Raji (cell line): ENCODE measurements around the gene ADIRF.

Experiments used
- POLR2A ChIP-seq: IDR thresholded peaks from 2 replicates; pipeline ENCODE4 v1.6.1; 2011; ENCODE audit warnings: low read depth, low read length, control low read depth; ENCODE audit not compliant: insufficient read depth

Gene ADIRF

GRCh38 chr10:86944031-86944419 is 24.3 kb upstream of the ADIRF start:
- TF ChIP-seq POLR2A, result no peak

DNA sequence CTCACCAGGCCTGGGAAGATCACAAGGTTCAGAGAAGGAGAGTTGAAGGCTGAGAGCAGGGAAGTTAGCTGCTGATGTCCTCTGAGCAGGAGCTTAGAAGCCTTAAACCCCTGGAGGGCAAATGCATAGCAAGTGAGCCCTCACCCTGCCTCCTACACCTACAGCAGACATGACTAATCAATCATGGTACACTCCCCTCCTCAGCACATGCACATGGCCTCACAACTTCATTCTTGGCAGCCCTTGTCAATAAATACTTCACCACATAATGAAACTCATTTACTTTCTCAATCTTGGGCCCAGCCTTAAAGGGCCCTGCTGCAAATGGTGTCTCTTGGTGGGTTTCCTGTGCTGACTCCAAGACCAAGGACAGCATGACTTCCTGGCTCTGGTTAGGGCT is 23.8 kb upstream of the ADIRF start:
- TF ChIP-seq POLR2A, result no peak

GRCh38 chr10:86944907-86945306 is 23.4 kb upstream of the ADIRF start:
- TF ChIP-seq POLR2A, result no peak

DNA sequence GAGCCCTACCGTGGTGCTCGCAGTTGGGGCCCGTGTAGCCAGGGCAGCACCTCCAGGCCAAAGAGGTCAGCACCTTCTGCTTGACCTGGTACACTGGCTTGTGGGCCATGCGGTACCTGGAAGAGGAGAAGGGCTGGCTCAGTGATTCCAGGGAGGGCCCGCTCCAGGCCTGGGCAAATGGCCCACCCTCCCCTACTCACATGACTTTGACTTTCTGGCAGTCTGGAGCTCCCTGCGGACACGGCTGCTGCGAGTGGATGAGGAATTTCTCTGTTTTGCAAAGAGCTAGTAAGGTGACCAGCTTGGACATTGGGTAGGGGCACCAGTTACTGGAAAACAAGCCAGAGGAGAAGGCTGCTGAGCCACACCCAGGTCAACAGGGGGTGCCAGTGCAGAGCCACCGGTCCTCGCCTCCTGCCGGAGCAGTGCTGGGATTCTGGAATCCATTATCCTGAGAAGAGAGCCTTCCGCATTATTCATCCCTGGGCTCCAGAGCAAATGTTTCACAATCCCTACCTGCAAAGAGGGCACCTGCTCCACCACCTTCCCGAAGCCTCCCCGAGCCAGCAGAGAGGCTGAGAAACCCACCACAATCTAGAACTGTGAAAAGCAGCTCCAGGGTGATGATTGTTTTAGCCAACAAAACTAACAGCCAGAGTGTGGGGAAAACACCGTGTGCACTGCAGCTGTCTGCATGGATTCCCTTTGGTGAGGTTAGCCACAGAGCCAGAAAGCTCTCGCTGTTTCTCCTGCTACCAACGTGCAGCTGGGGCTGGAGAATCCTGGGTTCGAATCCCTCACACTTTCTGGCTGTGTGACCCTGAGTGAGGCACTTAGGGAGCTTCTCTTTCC is 22.7 kb upstream of the ADIRF start:
- TF ChIP-seq POLR2A, result no peak

- no peak for TF ChIP-seq POLR2A
These were observed 21.8 kb upstream of the ADIRF start for GRCh38 chr10:86946213-86947155.

DNA sequence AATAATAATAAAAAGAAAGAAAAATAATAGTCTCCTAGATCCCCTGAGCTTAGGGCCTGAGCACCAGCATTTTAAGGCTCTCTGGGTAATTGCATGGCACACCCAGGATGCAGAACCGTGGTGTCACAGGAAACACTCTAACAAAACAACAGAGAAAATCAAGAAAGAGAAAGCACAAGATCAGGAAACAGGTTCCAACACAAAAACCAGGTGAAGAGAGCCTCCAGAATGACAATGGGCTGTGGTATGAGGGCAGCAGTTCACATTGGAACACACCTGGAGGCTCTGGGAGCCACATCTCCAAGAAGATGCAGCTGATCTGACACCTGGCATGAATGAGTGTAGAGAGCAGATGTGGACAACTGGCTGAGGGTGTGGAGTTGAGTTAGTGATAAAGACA is 17.9 kb upstream of the ADIRF start:
- no peak for TF ChIP-seq POLR2A

DNA sequence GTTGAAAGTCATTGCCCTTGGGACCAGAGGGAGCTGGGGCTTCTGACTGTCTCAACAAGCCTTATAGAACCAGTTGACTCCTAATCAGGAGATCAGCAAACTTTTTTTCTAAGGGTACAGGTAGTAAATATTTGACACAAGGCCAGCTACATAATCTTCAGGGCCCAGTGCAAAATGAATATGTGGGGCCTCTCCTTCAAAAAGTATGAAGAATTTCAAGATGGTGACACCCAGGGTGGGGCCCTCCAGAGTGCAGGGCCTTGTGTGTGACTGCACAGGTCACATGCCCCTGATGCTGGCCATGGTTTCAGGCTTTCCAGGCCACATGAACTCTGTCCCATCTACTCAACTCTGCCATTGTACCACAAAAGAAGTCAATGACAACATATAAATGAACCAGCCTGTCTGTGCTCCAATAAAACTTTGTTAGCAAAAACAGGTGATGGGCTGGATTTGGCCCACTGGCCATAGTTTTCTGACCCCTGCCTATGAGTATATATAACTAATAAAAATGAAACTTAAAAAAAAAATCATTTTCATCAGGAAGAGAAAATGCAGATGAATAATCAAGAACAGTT is 17.0 kb upstream of the ADIRF start:
- TF ChIP-seq POLR2A, result no peak

DNA sequence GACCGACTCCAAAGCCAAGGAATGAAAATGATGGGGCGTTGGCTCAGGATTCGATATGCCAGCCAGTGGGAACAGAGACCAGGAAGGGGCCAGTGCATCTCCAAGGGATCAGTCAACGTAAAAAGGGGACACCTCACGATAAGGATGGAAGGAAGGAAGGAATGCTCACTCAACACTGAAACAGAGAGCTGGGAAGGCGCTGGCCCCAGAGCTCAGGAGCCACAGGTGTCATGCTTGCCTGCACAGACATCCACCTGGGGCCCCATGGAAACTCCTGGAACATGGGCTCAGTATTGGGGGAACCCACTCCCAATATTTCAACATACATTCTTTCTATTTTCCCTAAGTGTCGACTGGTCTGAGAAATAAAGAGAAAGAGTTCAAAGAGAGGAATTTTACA is 16.2 kb upstream of the ADIRF start:
- no peak for TF ChIP-seq POLR2A

DNA sequence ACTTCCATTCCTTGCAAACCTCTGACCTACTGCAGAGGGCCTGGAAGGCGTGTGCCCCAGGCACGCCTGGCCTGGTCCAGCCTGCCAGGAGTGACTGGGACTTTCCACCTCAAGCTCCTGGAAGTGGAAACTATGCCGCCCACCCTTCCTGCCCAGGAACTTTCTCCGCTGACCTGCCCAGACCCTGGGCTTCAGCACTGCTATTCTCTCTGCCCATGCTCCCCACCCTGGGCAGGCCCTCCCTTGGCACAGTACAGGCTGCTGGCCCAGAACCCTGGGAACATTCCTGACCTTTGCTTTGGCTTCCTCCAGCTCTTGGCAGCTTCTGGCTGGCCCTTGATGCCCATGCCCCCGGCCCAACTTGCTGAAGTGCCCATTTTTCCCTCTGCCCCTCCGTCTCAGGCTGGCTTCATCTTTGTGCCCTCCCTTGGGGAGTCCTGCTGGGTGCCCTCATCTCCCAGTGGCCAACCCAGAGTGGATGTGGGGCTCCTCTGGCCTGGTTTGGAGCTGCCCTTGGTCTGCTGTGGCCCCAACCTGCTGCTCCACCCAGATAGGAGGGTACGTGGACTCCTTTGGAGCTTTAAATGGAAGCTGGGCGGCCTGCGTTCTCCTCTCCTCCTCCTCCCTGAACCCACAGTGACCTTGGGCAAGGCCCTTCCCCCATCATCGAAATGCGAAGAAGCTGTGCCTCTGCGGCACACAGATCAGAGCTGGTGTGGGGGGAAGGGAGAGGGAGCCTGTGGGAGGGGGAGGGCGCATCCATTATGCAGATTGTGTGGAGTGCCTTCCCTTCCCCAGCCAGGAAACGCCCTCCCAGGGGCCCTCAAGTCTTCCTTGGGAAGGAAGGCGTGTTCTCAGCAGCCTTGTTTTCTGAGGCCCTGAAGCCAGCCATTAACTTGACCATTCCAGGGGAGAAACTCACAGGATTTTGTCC is 14.3 kb upstream of the ADIRF start:
- TF ChIP-seq POLR2A, result no peak

DNA sequence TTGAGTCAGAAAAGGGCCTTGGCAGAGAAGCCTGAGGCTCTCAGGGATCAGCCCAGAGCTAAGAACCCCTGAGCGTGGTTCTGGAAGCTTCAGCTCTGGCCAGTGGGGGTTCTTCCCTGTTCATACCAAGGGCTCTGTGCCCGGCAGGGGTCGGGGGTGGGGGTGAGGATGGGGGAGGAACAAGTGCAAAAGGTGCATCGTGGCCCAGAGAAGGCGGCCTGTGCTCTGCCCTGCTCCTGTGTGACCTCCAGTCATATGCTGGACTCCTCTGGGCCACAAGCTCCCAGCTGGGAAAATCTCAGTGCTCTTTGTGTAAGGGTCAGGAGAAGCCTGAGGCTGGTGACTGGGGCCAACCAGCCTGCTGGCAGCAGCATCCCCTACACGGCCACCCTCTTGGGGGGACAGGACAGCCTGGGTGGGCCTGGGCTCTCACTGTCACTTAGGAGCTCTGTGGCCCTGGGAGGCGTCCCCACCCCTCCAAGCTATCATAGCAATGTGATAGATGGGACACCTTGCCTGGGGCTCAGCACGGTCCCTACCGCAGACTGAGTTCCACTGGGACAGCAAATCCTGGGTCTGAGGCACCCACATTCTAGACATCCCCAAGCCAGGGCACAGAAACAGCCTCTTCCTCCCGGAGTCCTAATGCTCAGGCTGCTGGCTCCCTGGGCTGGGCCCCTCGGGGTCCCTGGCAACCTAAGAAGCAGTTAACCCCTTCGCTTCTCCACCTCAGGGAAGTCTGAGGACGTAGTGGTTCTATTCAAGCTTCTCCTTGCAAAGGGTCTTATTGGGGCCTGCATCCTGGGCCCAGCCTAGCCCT is 13.4 kb upstream of the ADIRF start:
- no peak for TF ChIP-seq POLR2A

DNA sequence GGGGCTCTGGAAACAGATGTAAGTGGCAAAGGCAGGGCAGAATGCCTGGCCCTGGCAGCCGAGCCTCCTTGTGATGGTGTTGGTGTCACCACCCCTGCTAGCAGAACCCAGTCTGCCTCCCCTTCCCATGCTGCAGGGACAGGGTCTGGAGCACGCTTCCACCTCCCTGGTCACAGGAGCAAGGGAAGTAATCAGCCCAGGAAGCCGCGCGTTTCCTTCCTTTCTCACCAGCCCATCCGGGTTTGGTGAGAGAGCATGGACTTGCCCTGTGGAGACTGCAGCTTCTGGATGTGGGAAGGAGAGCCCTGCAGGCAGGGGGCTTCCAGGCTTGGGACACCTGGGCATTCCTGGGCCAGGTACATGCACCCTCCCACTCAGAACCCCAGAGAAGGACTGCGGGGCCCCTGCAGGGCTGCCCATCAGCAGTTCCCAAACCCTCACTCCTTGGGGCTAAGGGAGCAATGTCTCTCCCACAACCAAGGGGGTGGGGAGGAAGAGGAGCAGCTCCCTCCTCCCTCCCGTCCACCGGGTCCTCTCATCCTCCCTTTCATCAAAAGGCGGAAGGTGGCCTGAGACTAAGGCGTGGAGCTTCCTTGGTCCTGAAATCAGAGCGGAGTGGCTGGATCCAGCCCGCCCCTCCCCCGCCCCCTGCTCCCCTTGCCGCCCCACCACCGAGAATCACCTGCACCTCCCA is 12.6 kb upstream of the ADIRF start:
- TF ChIP-seq POLR2A, result no peak

GRCh38 chr10:86956195-86956847 is 12.0 kb upstream of the ADIRF start:
- no peak for TF ChIP-seq POLR2A
